Lower leg skin (tissue), 4 donors: ENCODE measurements around the gene C11orf24. TPM values are rescaled to one million over a fixed set of nuclear protein-coding genes. Genes with fewer than 3 reads are reported as not detected.
"Not testable (repeated sequence)": the region's sequence is repeated elsewhere in the genome, so short reads cannot be mapped to it uniquely, and the experiment has no call there.

Experiments
- DNase-seq, 2 donors: peaks; one replicate each; pipeline ENCODE4 v3.0.0-alpha.2; 2019; ENCODE audit warnings: low spot score in 2 of 2
- H3K4me3 ChIP-seq: fragments of 200-600 bp; sonication (generic); 2 replicates; pipeline ENCODE4 v1.5.1; 2017; ENCODE audit warnings: mild to moderate bottlenecking, low read depth; ENCODE audit not compliant: poor library complexity, severe bottlenecking
- POLR2A ChIP-seq, 2 donors: fragments of 450-650 bp; IDR thresholded peaks; one replicate each; pipeline ENCODE4 v1.6.1; 2016 to 2017; ENCODE audit warnings: antibody characterized with exemption in 2 of 2, mild to moderate bottlenecking in 1 of 2, moderate library complexity in 1 of 2
- WGBS, 2 donors: methylation state at CpG; one replicate each; pipeline ENCODE4 v1.1.5; 2018; 5-methylcytosine and 5-hydroxymethylcytosine counted together
- intact Hi-C: fragments of 100-400 bp; cut with DNase I; formaldehyde crosslinking; loops from one replicate; pipeline ENCODE4 v1.15.0; 2023; ENCODE audit warnings: low total_unique reads
- total RNA-seq, 4 donors: library from RNA; depleted of rRNA; stranded (reverse); fragments of >200 nt; gene quantifications; one replicate each; pipeline ENCODE4 v1.1.0, GENCODE V29; 2016
- TF ChIP-seq, protein P1 (sequence below), 3 donors: fragments of 450-650 bp; IDR thresholded peaks; one replicate each; pipeline ENCODE4 v1.5.1; 2016; ENCODE audit warnings: antibody characterized with exemption in 3 of 3, mild to moderate bottlenecking in 3 of 3, moderate library complexity in 2 of 3

C11orf24 gene
- total RNA-seq, 4 donors from 2014 or later = 12.5 to 37.8 (median 16.2) TPM

DNA sequence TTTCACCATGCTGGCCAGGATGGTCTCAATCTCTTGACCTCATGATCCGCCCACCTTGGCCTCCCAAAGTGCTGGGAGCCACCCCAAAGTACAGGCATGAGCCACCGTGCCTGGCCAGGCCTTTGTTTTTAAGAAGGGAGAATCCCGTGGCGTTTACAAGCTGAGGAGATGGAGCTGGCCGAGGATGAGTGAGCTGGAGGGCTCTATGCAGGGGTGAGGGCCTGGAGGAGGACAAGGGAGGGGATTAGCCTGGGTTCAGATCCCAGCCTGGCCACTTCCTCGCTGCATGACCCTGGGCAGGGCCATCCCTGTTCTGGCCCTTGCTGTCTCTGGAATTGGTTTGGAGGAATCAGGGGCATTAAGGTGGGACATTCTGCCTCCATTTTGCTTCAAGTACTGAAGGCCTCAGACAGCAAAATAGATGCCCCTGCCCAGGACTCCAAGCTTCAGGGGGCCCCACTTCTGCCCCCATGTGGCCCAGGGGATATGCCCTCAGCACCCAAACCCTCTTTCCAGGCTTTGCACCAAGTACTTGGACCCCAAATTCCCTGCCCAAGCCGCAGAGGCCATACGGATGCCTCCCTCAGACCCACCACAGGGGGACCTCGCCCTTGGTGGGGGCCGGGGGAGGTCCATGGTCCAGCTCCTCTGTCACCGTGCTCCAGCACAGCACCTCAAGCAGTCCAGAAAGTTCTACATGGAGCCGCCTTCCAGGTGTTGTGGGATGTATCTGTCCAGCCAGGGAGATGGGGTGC lies 28.5 kb upstream of the C11orf24 start:
- DNase-seq = no peak
- H3K4me3 ChIP-seq = no peak overlapping the region
- 88 to 92% methylated on average over 11 to 12 of the region's 12 CpGs for WGBS, 2 donors
- intact Hi-C loops = no loop called here
- TF ChIP-seq POLR2A (IDR thresholded peaks at IDR 0.05) = no peak
- TF ChIP-seq, protein P1, sequence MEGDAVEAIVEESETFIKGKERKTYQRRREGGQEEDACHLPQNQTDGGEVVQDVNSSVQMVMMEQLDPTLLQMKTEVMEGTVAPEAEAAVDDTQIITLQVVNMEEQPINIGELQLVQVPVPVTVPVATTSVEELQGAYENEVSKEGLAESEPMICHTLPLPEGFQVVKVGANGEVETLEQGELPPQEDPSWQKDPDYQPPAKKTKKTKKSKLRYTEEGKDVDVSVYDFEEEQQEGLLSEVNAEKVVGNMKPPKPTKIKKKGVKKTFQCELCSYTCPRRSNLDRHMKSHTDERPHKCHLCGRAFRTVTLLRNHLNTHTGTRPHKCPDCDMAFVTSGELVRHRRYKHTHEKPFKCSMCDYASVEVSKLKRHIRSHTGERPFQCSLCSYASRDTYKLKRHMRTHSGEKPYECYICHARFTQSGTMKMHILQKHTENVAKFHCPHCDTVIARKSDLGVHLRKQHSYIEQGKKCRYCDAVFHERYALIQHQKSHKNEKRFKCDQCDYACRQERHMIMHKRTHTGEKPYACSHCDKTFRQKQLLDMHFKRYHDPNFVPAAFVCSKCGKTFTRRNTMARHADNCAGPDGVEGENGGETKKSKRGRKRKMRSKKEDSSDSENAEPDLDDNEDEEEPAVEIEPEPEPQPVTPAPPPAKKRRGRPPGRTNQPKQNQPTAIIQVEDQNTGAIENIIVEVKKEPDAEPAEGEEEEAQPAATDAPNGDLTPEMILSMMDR (IDR thresholded peaks at IDR 0.05) = no peak

DNA sequence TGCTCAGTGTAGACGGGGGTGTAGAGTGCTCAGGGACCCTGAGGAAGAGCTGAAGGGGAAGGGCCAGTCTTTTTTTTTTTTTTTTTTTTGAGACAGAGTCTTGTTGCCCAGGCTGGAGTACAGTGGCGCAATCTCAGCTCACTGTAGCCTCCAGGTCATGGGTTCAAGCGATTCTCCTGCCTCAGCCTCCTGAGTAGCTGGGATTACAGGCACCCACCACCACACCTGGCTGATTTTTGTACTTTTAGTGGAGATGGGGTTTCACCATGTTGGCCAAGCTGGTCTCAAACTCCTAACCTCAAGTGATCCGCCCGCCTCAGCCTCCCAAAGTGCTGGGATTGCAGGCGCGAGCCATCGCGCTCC lies 27.7 kb upstream of the C11orf24 start:
- 96% methylated on average over 9 of the region's 9 CpGs for WGBS, 2 donors
- not testable (repeated sequence) for H3K4me3 ChIP-seq, DNase-seq
- intact Hi-C loops = loop anchor here (2.0 kb wide), 1 partner anchor 41 kb away; no protein-coding TSS in a partner anchor

DNA sequence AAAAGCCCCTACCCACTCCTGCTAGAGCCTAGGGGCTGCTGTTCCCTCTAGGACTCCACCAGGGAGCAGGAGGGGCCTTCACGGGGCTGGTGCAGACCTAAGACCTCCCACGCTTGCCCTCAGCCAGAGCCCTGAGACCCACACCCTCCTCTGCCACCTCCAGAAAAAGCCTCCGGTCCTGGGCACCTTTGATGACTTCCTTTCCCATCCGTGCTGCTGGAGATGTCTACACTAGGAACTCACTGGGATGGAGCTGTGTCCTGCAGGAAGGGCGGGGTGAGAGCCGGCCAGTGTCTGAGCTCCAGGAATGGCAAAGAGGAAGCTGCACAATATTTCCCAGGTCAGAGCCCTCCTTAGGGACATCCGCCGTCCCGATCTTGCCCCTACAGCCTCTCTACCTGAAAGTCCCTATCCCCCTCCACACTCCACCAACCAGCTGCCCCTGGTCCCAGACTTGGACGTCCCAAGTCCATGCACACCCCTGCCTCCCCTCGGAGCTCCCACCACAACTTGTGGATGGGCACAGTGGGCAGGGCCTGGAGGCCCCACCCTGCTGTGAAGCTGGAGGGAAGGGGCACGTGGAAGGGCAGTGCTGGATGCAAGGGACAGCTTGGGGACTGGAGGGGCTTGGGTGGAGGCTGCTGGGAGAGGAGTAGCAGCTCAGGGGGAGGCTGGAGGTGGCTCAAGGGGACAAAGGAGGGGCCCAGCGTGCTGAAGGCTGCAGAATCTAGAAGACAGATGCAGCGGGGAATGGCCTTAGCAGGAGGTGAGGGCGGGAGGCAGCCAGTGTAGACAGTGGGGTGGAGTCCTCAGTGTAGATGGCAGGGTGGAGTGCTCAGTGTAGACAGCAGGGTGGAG lies 27.1 kb upstream of the C11orf24 start:
- H3K4me3 ChIP-seq = no peak overlapping the region
- TF ChIP-seq POLR2A (IDR thresholded peaks at IDR 0.05) = no peak
- TF ChIP-seq, protein P1 (IDR thresholded peaks at IDR 0.05) = no peak
- intact Hi-C loops = loop anchor here (2.0 kb wide), 1 partner anchor 40 kb away; no protein-coding TSS in a partner anchor

DNA sequence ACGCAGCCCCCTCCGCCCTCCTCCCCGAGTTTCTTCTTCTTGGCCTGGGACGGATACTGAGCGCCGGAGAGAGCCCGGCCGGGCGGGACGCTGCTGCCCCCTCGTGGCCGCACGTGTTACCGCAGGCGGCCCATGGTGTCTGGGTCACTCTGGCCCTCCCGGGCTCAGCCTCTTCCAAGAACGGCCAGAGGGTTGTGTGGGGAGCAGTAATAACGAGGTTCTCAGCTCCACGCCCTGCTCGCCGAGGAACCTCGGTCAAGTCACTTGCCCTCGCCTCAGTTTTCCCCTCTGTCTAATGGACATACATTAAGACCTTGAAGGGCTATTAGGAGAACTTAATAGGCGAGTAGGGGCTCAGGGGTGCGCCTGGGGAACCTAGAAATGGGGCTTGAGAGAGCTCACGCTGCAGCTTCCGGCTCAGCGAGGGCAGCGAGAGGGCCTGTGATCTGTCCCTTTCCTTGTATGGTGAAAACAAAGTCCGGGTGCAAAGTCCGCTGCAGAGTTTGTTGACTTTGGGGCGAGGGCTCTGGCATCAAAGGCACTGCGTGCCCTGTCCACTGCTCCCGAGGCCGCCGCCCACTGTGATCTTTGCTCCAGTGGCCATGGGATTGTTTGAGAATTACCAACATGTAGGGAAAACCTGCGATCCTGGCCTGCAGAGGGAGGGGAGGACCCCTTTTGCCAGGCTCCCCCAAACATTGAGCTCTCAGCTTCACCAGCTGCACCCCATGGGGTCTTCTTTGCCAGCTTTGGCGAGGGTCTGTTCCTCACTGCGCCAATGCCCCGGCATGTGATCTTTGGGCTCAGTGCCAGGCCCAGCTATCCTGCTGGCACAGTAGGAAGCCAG lies 26.3 kb upstream of the C11orf24 start:
- intact Hi-C loops = loop anchor here (2.0 kb wide), 1 partner anchor 39 kb away; no protein-coding TSS in a partner anchor
- DNase-seq = peak; percentile 61 to 95
- H3K4me3 ChIP-seq = no peak overlapping the region
- WGBS, 2 donors = 32 to 33% methylated on average over 37 to 40 of the region's 40 CpGs
- TF ChIP-seq, protein P1 (IDR thresholded peaks at IDR 0.05) = peak in 2 of 3 donors; percentile 74 to 84
- no peak for TF ChIP-seq POLR2A (IDR thresholded peaks at IDR 0.05)

More for the DNA sequence above, 27.1 kb upstream of the C11orf24 start:
- 71 to 77% methylated on average over 13 to 15 of the region's 15 CpGs for WGBS, 2 donors
- no peak for DNase-seq

DNA sequence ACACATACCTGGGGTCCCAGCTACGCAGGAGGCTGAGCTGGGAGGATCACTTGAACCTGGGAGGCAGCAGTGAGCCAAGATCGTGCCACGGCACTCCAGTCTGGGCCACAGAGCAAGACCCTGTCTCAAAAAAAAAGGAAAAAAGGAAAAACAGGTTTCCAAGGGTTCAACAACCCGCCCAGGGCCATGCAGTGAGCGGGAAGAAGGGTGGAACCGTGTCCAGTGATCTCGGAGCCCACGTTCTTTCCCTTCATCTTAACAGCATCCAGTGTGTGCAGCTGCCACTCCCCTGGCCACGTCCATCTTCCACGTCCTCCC lies 25.7 kb upstream of the C11orf24 start:
- H3K4me3 ChIP-seq = no peak overlapping the region
- no peak for DNase-seq
- WGBS, 2 donors = 29 to 31% methylated on average over 10 of the region's 10 CpGs
- no peak for TF ChIP-seq POLR2A (IDR thresholded peaks at IDR 0.05)
- TF ChIP-seq, protein P1 (IDR thresholded peaks at IDR 0.05) = no peak
- intact Hi-C loops = no loop called here
